NCI-H1092 treated with DMSO at 0.1 percent for 48 hours (cell line): ENCODE data around the gene OCLN.
A peak's percentile ranks its signal among the peaks of the same experiment; 100 is the strongest.
"Not testable (repeated sequence)": the region's sequence is repeated elsewhere in the genome, so short reads cannot be mapped to it uniquely, and the experiment has no call there.

Experiments
- DNase-seq: peaks from one replicate; lab custom pipeline; 2025; lab: John Stamatoyannopoulos, UW

OCLN gene

GRCh38 chr5:69528609-69529008 is 36.0 kb downstream of the OCLN start:
- DNase-seq, result no peak

GRCh38 chr5:69530561-69531405 is 38.2 kb downstream of the OCLN start:
- peak; percentile 1 for DNase-seq

GRCh38 chr5:69531406-69531801 is 38.8 kb downstream of the OCLN start:
- no peak for DNase-seq

GRCh38 chr5:69537911-69538310 is 45.3 kb downstream of the OCLN start:
- not testable (repeated sequence) for DNase-seq

GRCh38 chr5:69538735-69539134 is 46.1 kb downstream of the OCLN start:
- not testable (repeated sequence) for DNase-seq

GRCh38 chr5:69541347-69541746 is 48.8 kb downstream of the OCLN start:
- DNase-seq, result not testable (repeated sequence)

GRCh38 chr5:69542838-69543618 is 50.4 kb downstream of the OCLN start:
- DNase-seq, result not testable (repeated sequence)

GRCh38 chr5:69544602-69545001 is 52.0 kb downstream of the OCLN start:
- DNase-seq, result not testable (repeated sequence)

- not testable (repeated sequence) for DNase-seq
These were observed 67.3 kb downstream of the OCLN start, which contains the start of gene GTF2H2C for GRCh38 chr5:69559908-69560330. Gene GTF2H2C, plus strand, starts transcription at chr5:69560191. Its CDS starts 4,942 bp downstream, at chr5:69565133.

- not testable (repeated sequence) for DNase-seq
These were observed 68.2 kb downstream of the OCLN start for GRCh38 chr5:69560587-69561431.

- DNase-seq, result not testable (repeated sequence)
These were observed 73.6 kb downstream of the OCLN start for GRCh38 chr5:69566172-69566571.

- not testable (repeated sequence) for DNase-seq
These were observed 75.5 kb downstream of the OCLN start for GRCh38 chr5:69568072-69568471.

- not testable (repeated sequence) for DNase-seq
These were observed 90.8 kb downstream of the OCLN start for GRCh38 chr5:69583356-69583755.

- DNase-seq, result not testable (repeated sequence)
These were observed 103.7 kb downstream of the OCLN start for GRCh38 chr5:69596114-69596840.

- DNase-seq, result not testable (repeated sequence)
These were observed 109.4 kb downstream of the OCLN start for GRCh38 chr5:69601947-69602346.

GRCh38 chr5:69606839-69607238 is 114.2 kb downstream of the OCLN start:
- not testable (repeated sequence) for DNase-seq
